ENCODE measurements around the gene AKT1. TPM values are rescaled to one million over a fixed set of nuclear protein-coding genes. Genes with fewer than 3 reads are reported as not detected.

Gene AKT1
- total and polyA plus RNA-seq, 3 experiments from 2014 or later, result 34.1 to 150 (median 147) TPM

DNA sequence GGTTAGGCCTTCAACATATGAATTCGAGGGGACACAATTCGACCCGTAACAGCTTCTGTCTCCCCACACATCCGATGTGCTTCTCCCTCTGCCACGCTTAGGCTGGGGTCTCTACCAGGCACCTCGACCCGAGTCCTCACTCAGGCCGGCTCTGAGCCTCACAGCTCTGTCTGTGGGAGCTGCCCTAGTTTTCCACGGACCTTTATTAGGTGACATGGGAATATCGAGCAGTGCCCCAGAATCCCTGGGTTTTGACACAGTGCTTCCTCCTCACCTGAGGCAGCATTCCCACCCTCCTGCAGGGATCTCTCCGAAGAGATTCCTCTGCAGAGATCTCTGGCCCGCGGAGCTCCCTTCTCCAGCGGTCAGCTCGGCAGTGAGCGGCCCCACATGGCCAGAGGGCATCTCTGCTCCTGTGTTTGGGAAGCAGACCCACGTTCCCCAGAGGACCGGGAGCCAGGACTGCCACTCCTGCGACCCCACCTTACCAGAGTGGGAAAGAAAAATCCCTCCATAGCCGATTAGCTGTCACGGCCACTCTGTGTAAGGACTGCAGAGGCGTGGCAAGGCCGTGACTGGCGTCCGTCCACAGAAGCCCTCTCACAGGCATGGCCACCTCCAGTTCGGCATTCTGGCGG, 26.5 kb upstream of the AKT1 start:
- DNase-seq, result no peak
- ChIA-PET POLR2A (interaction anchor here (1.0 kb wide), 1 partner anchor 53 kb away, joined by 3 read pairs; no protein-coding TSS in a partner anchor), CTCF (interaction anchor here (2.1 kb wide), 1 partner anchor 53 kb away, joined by 9 read pairs; no protein-coding TSS in a partner anchor)
- no peak overlapping the region for H3K27ac ChIP-seq (ENCODE audit: low read depth, low read length)
- Mint-ChIP-seq H3K9me3 (no peaks in the 10 kb centered on the region), H3K27me3 (no peaks in the 10 kb centered on the region), H3K36me3 (peaks cover 0 to 3% (median 2%) of the 10 kb centered on the region in 3 donors), H3K27ac (no peak overlapping the region), H3K4me3 (peak overlapping the region in 1 of 7 donors; percentile 50), H3K4me1 (peaks cover 16 to 22% (median 21%) of the 10 kb centered on the region in 3 donors)
- peaks cover 3% of the 10 kb centered on the region for H3K4me1 ChIP-seq (ENCODE audit: insufficient read depth, low read length)
- no peaks in the 10 kb centered on the region for H3K27me3 ChIP-seq (ENCODE audit: insufficient read depth, low read length, poor library complexity, severe bottlenecking)
- H3K36me3 ChIP-seq (ENCODE audit: insufficient read depth, low read length), result no peaks in the 10 kb centered on the region
- H3K9me3 ChIP-seq (ENCODE audit: low read length), result no peaks in the 10 kb centered on the region
- H3K4me3 ChIP-seq (ENCODE audit: low read length), result no peak overlapping the region

DNA sequence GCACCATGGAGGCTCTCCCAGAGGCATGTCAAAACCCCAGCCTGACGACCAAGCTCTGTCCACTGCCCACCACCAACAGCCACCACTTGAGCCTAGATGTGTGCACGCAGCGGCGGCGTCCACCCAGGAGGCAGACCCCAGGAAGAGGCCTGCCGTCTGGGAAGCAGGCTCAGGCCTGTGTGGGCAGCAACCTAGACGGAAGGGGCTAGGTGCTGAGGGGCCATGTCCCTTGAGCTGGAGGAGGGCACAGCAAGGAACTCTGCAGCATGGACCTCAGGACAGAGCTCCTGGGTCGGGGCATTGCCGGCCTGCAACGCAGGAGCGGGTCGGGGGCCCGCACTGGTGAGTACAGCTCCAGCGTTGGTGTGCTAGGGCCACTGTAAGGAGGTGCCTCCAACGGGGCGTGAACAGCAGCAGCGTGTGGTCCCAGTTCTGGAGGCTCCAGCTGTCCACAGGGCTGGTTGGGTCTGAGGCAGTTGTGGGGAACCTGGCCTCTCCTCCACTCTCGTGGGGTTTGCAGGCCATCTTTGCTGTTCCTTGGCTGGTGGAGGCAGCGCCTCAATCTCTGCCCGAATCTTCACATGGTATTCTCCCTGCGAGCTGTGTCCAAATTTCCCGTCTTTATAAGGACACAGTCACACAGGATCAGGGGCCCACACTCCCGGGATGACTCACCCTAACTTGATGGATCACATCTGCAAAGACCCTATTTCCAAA, 25.8 kb upstream of the AKT1 start:
- peaks cover 10% of the 10 kb centered on the region for H3K4me1 ChIP-seq (ENCODE audit: insufficient read depth, low read length)
- Mint-ChIP-seq H3K9me3 (no peaks in the 10 kb centered on the region), H3K4me1 (peaks cover 20 to 25% (median 23%) of the 10 kb centered on the region in 3 donors), H3K4me3 (peak overlapping the region in 1 of 7 donors; percentile 50), H3K27me3 (no peaks in the 10 kb centered on the region), H3K27ac (peak overlapping the region in 1 of 8 donors; percentile 84), H3K36me3 (peaks cover 0 to 4% (median 2%) of the 10 kb centered on the region in 3 donors)
- DNase-seq, result no peak
- H3K9me3 ChIP-seq (ENCODE audit: low read length), result no peaks in the 10 kb centered on the region
- H3K27me3 ChIP-seq (ENCODE audit: insufficient read depth, low read length, poor library complexity, severe bottlenecking), result no peaks in the 10 kb centered on the region
- no peaks in the 10 kb centered on the region for H3K36me3 ChIP-seq (ENCODE audit: insufficient read depth, low read length)
- H3K4me3 ChIP-seq (ENCODE audit: low read length), result no peak overlapping the region
- no peak overlapping the region for H3K27ac ChIP-seq (ENCODE audit: low read depth, low read length)
- POLR2A ChIA-PET, result interaction anchor here (1.0 kb wide), 1 partner anchor 52 kb away, joined by 3 read pairs; no protein-coding TSS in a partner anchor
- CTCF ChIA-PET, result interaction anchor here (2.1 kb wide), 1 partner anchor 53 kb away, joined by 9 read pairs; no protein-coding TSS in a partner anchor

DNA sequence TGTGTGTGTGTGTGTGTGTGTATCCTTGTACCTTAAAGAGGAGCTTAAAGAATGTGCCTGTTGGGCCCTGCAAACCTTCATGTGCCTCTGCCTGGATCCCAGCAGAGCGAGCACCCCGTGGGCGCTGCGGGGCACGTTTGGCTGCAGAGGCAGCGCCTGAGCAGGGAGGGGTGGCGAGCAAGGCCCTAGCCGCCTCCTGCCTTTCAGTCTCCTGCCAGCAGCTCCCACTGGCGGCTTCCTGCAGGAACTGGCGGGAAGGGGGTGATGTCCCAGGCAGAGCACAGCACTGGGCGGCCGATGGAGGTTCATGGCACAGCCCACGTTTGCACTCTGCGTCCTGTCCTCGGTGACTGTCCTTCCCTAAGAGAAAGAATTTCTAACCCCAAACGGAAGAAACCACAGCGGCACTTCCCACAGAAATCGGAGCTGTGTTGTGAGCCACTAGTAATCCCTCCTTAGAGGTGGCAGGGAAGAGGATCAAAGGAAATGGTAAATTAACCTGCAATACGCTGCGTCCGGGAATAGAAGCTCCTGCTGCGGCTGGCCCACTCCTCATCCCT, 25.2 kb upstream of the AKT1 start:
- Mint-ChIP-seq H3K9me3 (no peaks in the 10 kb centered on the region), H3K27me3 (no peaks in the 10 kb centered on the region), H3K27ac (no peak overlapping the region), H3K4me3 (peak overlapping the region in 2 of 7 donors; percentile 50 to 74), H3K36me3 (peaks cover 0 to 7% (median 2%) of the 10 kb centered on the region in 3 donors), H3K4me1 (peaks cover 18 to 21% (median 21%) of the 10 kb centered on the region in 3 donors)
- POLR2A ChIA-PET, result no interaction called here
- Histone ChIP-seq H3K36me3 (ENCODE audit: insufficient read depth, low read length) (no peaks in the 10 kb centered on the region), H3K9me3 (ENCODE audit: low read length) (no peaks in the 10 kb centered on the region), H3K27me3 (ENCODE audit: insufficient read depth, low read length, poor library complexity, severe bottlenecking) (no peaks in the 10 kb centered on the region), H3K4me1 (ENCODE audit: insufficient read depth, low read length) (peaks cover 11% of the 10 kb centered on the region), H3K4me3 (ENCODE audit: low read length) (no peak overlapping the region), H3K27ac (ENCODE audit: low read depth, low read length) (no peak overlapping the region)
- no peak for DNase-seq
- CTCF ChIA-PET, result interaction anchor here (2.1 kb wide), 1 partner anchor 52 kb away, joined by 9 read pairs; no protein-coding TSS in a partner anchor

DNA sequence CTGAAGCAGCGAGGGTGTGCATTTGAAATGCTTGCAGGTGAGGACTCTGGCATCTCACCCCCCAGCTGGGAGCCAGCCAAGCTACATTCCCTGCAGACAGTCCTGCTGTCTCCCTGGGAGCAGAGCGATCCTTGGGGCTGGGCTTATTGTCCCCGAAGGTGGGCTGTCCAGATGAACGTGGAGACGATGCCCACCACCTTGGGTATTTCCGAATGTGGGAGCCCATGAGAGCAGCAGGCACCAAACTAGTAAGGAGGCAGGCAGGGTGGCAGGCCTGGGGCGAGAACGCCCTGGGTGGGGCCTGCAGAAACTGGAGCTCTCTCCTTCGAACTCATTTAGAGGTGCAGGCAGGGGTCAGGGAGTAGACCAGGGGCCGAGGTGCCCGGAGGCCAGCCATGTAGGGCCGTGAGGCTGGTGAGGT, 23.8 kb upstream of the AKT1 start:
- Histone ChIP-seq H3K27ac (ENCODE audit: low read depth, low read length) (no peak overlapping the region), H3K36me3 (ENCODE audit: insufficient read depth, low read length) (no peaks in the 10 kb centered on the region), H3K4me3 (ENCODE audit: low read length) (no peak overlapping the region), H3K9me3 (ENCODE audit: low read length) (no peaks in the 10 kb centered on the region), H3K27me3 (ENCODE audit: insufficient read depth, low read length, poor library complexity, severe bottlenecking) (no peaks in the 10 kb centered on the region), H3K4me1 (ENCODE audit: insufficient read depth, low read length) (peaks cover 19% of the 10 kb centered on the region)
- Mint-ChIP-seq H3K27me3 (no peaks in the 10 kb centered on the region), H3K4me3 (no peak overlapping the region), H3K4me1 (peaks cover 8 to 18% (median 12%) of the 10 kb centered on the region in 3 donors), H3K9me3 (no peaks in the 10 kb centered on the region), H3K27ac (no peak overlapping the region), H3K36me3 (peaks cover 0 to 8% (median 0%) of the 10 kb centered on the region in 3 donors)
- CTCF ChIA-PET, result interaction anchor here (1.0 to 2.5 kb wide), 2 partner anchors 51 to 671 kb away, joined by 3 to 11 read pairs; no protein-coding TSS in a partner anchor
- POLR2A ChIA-PET, result interaction anchor here (1.1 kb wide), 1 partner anchor 25 kb away, joined by 3 read pairs; no protein-coding TSS in a partner anchor
- no peak for DNase-seq

DNA sequence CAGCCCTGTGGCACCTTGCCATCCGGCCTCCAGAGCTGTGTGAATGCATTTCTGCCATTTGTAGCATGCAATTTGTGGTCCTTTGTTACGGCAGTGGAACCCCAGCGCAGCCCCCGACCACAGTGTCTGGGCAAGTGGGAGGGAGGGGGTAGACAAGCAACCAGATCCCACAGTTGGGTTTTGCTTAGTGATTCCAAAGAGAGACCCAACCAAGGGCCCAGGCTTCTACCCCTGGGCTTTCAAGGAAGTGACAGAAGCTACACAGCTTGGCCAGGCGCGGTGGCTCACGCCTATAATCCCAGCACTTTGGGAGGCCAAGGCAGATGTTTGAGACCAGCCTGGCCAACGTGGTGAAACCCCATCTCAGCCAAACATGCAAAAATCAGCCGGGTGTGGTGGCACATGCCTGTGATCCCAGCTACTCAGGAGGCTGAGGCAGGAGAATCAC, 23.2 kb upstream of the AKT1 start:
- Mint-ChIP-seq H3K27me3 (no peaks in the 10 kb centered on the region), H3K9me3 (no peaks in the 10 kb centered on the region), H3K27ac (peak overlapping the region in 1 of 8 donors; percentile 54), H3K4me1 (peaks cover 15 to 24% (median 15%) of the 10 kb centered on the region in 3 donors), H3K36me3 (peaks cover 0 to 8% (median 0%) of the 10 kb centered on the region in 3 donors), H3K4me3 (peak overlapping the region in 2 of 7 donors; percentile 26 to 84)
- ChIA-PET POLR2A (interaction anchor here (1.1 kb wide), 1 partner anchor 24 kb away, joined by 3 read pairs; no protein-coding TSS in a partner anchor), CTCF (interaction anchor here (0.7 to 2.5 kb wide), 4 partner anchors 18 to 671 kb away, joined by 3 to 11 read pairs (median 4); partner anchors contain the start of gene ZBTB42)
- no peaks in the 10 kb centered on the region for H3K9me3 ChIP-seq (ENCODE audit: low read length)
- peaks cover 22% of the 10 kb centered on the region for H3K4me1 ChIP-seq (ENCODE audit: insufficient read depth, low read length)
- H3K36me3 ChIP-seq (ENCODE audit: insufficient read depth, low read length), result no peaks in the 10 kb centered on the region
- no peaks in the 10 kb centered on the region for H3K27me3 ChIP-seq (ENCODE audit: insufficient read depth, low read length, poor library complexity, severe bottlenecking)
- no peak overlapping the region for H3K27ac ChIP-seq (ENCODE audit: low read depth, low read length)
- no peak overlapping the region for H3K4me3 ChIP-seq (ENCODE audit: low read length)
- no peak for DNase-seq

DNA sequence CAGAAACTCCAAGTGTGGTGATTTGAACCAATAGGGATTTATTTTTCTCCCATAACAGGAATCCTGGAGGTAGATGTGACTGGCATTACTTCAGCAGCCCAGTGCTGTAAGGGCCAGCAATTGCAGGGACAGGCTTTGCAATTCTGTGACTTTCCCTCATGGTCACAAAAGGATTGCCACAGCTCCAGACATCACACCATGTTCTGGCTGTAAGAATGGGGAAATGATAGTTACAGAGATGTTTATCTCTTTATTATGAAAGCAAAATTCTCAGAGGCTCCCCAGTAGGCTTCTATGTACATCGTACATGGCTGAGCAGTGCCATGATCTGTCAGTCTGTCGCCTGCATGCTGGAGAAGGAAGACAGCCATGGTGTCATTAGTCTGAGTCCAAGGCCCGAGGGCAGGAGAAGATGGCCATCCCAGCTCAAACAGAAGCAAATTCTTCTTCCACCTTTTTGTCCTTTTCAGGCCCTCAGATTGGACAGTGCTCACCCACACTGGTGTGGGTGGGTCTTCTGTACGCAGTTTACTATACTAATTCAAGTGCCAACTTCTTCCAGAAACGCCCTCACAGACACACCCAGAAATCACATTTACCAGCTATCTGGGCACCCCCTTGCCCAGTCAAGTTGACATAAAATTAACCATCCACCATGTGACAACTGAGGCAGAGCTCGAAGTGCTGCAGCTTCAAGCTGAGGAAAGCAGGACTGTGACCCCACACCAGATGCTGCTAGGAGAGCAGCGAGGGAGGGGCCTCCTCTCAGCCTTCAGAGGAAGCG, 22.6 kb upstream of the AKT1 start:
- H3K36me3 Mint-ChIP-seq, result peaks cover 0 to 8% (median 0%) of the 10 kb centered on the region in 3 donors
- POLR2A ChIA-PET, result interaction anchor here (1.1 kb wide), 1 partner anchor 24 kb away, joined by 3 read pairs; no protein-coding TSS in a partner anchor

DNA sequence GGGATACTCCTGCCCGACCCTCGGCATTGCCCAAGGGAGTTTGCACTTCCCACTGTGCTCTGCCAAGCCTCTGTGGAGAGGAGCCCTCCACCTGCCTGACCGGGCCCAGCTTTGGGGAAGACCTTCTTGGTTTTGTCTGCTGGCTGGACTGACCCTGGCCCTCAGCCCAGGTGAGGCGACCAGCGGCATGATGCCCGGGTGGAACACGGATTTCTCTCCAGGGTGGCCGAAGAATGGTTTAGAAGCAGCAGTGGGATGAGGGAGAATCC, 21.0 kb upstream of the AKT1 start:
- Mint-ChIP-seq H3K27ac (peak overlapping the region; percentile 79 to 99 (median 94)), H3K27me3 (no peaks in the 10 kb centered on the region), H3K4me1 (peaks cover 20 to 29% (median 21%) of the 10 kb centered on the region in 3 donors), H3K4me3 (peak overlapping the region; percentile 88 to 94 (median 90)), H3K36me3 (peaks cover 0 to 8% (median 0%) of the 10 kb centered on the region in 3 donors), H3K9me3 (no peaks in the 10 kb centered on the region)
- no peak for DNase-seq
- H3K36me3 ChIP-seq (ENCODE audit: insufficient read depth, low read length), result no peaks in the 10 kb centered on the region
- peaks cover 22% of the 10 kb centered on the region for H3K4me1 ChIP-seq (ENCODE audit: insufficient read depth, low read length)
- ChIA-PET POLR2A (no interaction called here), CTCF (interaction anchor here (0.9 kb wide), 1 partner anchor 48 kb away, joined by 3 read pairs; no protein-coding TSS in a partner anchor)
- H3K27ac ChIP-seq (ENCODE audit: low read depth, low read length), result peak overlapping the region; percentile 74
- H3K27me3 ChIP-seq (ENCODE audit: insufficient read depth, low read length, poor library complexity, severe bottlenecking), result no peaks in the 10 kb centered on the region
- peak overlapping the region; percentile 88 for H3K4me3 ChIP-seq (ENCODE audit: low read length)
- no peaks in the 10 kb centered on the region for H3K9me3 ChIP-seq (ENCODE audit: low read length)

More for the DNA sequence above, 22.6 kb upstream of the AKT1 start:
- peak overlapping the region in 2 of 8 donors; percentile 43 to 54 for H3K27ac Mint-ChIP-seq
- H3K27me3 ChIP-seq (ENCODE audit: insufficient read depth, low read length, poor library complexity, severe bottlenecking), result no peaks in the 10 kb centered on the region
- no peaks in the 10 kb centered on the region for H3K9me3 ChIP-seq (ENCODE audit: low read length)
- H3K4me3 ChIP-seq (ENCODE audit: low read length), result no peak overlapping the region
- H3K27ac ChIP-seq (ENCODE audit: low read depth, low read length), result no peak overlapping the region
- H3K36me3 ChIP-seq (ENCODE audit: insufficient read depth, low read length), result no peaks in the 10 kb centered on the region
- peak overlapping the region in 4 of 7 donors; percentile 26 to 93 (median 32) for H3K4me3 Mint-ChIP-seq
- DNase-seq, result no peak
- H3K4me1 Mint-ChIP-seq, result peaks cover 19 to 29% (median 20%) of the 10 kb centered on the region in 3 donors
- CTCF ChIA-PET, result interaction anchor here (0.7 to 2.5 kb wide), 4 partner anchors 17 to 51 kb away, joined by 3 to 11 read pairs (median 4); partner anchors contain the start of gene ZBTB42
- peaks cover 22% of the 10 kb centered on the region for H3K4me1 ChIP-seq (ENCODE audit: insufficient read depth, low read length)
- no peaks in the 10 kb centered on the region for H3K9me3 Mint-ChIP-seq
- no peaks in the 10 kb centered on the region for H3K27me3 Mint-ChIP-seq
